ENCODE measurements around the gene KIAA0232. TPM values are rescaled to one million over a fixed set of nuclear protein-coding genes. Genes with fewer than 3 reads are reported as not detected.

KIAA0232 gene
- total RNA-seq = 10 to 100 TPM; 40.7 to 49.4 TPM
- long read RNA-seq, partial matches to known transcripts = 15 of 21 reads
- long read RNA-seq, other reads (novel, unspliced or antisense) = 6 of 21 reads

GRCh38 chr4:6782147-6782845, at the start of gene KIAA0232:
Gene KIAA0232, plus strand, starts transcription at chr4:6782727. Its CDS starts 41,727 bp downstream, at chr4:6824454.
- ATAC-seq = peak; percentile 73
- intact Hi-C loops (cut with DNase I, micrococcal nuclease) = loop anchor here (5.0 kb wide), 2 partner anchors 60 to 90 kb away; no protein-coding TSS in a partner anchor
- DNase-seq = peak; percentile 92 to 95

GRCh38 chr4:6733358-6734164, 49.0 kb upstream of the KIAA0232 start:
- DNase-seq (no peak), ATAC-seq (no peak)
- intact Hi-C loops (cut with DNase I, micrococcal nuclease) = no loop called here

- DNase-seq (no peak), ATAC-seq (no peak)
- intact Hi-C loops (cut with DNase I, micrococcal nuclease) = no loop called here
These were observed 48.3 kb upstream of the KIAA0232 start for GRCh38 chr4:6734165-6734786.

GRCh38 chr4:6739920-6740319, 42.6 kb upstream of the KIAA0232 start:
- intact Hi-C loops (cut with DNase I, micrococcal nuclease) = no loop called here
- ATAC-seq = no peak
- DNase-seq = no peak

- ATAC-seq = no peak
- intact Hi-C loops (cut with DNase I, micrococcal nuclease) = no loop called here
- DNase-seq = no peak
These were observed 42.2 kb upstream of the KIAA0232 start for GRCh38 chr4:6740347-6740746.

- DNase-seq (no peak), ATAC-seq (no peak)
- intact Hi-C loops (cut with DNase I, micrococcal nuclease) = no loop called here
These were observed 40.0 kb upstream of the KIAA0232 start for GRCh38 chr4:6742507-6742906.

GRCh38 chr4:6742989-6743388, 39.5 kb upstream of the KIAA0232 start:
- intact Hi-C loops (cut with DNase I, micrococcal nuclease) = no loop called here
- DNase-seq (no peak), ATAC-seq (no peak)

- DNase-seq = peak; percentile 84 to 87
- intact Hi-C loops (cut with DNase I, micrococcal nuclease) = no loop called here
- peak; percentile 46 for ATAC-seq
These were observed 35.7 kb upstream of the KIAA0232 start for GRCh38 chr4:6746721-6747293.

- ATAC-seq (peak; percentile 69), DNase-seq (peak; percentile 84 to 92)
- intact Hi-C loops (cut with DNase I, micrococcal nuclease) = no loop called here
These were observed 35.1 kb upstream of the KIAA0232 start for GRCh38 chr4:6747294-6748051.

GRCh38 chr4:6748286-6748685, 34.2 kb upstream of the KIAA0232 start:
- intact Hi-C loops (cut with DNase I, micrococcal nuclease) = no loop called here
- no peak for DNase-seq
- no peak for ATAC-seq

GRCh38 chr4:6749340-6750171, 33.0 kb upstream of the KIAA0232 start:
- DNase-seq = peak; percentile 91 to 97
- peak; percentile 70 for ATAC-seq
- intact Hi-C loops (cut with DNase I, micrococcal nuclease) = no loop called here

- intact Hi-C loops (cut with DNase I, micrococcal nuclease) = no loop called here
- ATAC-seq = peak; percentile 1
These were observed 32.0 kb upstream of the KIAA0232 start for GRCh38 chr4:6750286-6751221.

GRCh38 chr4:6751611-6752485, 30.7 kb upstream of the KIAA0232 start:
- intact Hi-C loops (cut with DNase I, micrococcal nuclease) = no loop called here
- ATAC-seq (no peak), DNase-seq (no peak)

More at GRCh38 chr4:6750286-6751221, 32.0 kb upstream of the KIAA0232 start:
- DNase-seq = peak; percentile 56 to 75

- intact Hi-C loops (cut with DNase I, micrococcal nuclease) = no loop called here
- DNase-seq (no peak), ATAC-seq (no peak)
These were observed 30.1 kb upstream of the KIAA0232 start for GRCh38 chr4:6752486-6752829.

- intact Hi-C loops (cut with DNase I, micrococcal nuclease) = no loop called here
- DNase-seq (peak; percentile 73 to 75), ATAC-seq (peak; percentile 20)
These were observed 29.4 kb upstream of the KIAA0232 start for GRCh38 chr4:6753103-6753560.

- intact Hi-C loops (cut with DNase I, micrococcal nuclease) = no loop called here
- ATAC-seq (no peak), DNase-seq (no peak)
These were observed 28.6 kb upstream of the KIAA0232 start for GRCh38 chr4:6753891-6754290.

Data from left colon (tissue), 2 donors.